ENCODE results near the gene PAQR9. TPM values are rescaled to one million over a fixed set of nuclear protein-coding genes. Genes with fewer than 3 reads are reported as not detected.

Gene PAQR9
- 0.20 TPM in 1 of 2 replicates, not detected in the other for total RNA-seq

GRCh38 chr3:142963516-142964448, at the start of gene PAQR9:
TSS of gene PAQR9 (minus strand) at chr3:142963674. CDS start at chr3:142963336, 338 bp downstream.

DNA sequence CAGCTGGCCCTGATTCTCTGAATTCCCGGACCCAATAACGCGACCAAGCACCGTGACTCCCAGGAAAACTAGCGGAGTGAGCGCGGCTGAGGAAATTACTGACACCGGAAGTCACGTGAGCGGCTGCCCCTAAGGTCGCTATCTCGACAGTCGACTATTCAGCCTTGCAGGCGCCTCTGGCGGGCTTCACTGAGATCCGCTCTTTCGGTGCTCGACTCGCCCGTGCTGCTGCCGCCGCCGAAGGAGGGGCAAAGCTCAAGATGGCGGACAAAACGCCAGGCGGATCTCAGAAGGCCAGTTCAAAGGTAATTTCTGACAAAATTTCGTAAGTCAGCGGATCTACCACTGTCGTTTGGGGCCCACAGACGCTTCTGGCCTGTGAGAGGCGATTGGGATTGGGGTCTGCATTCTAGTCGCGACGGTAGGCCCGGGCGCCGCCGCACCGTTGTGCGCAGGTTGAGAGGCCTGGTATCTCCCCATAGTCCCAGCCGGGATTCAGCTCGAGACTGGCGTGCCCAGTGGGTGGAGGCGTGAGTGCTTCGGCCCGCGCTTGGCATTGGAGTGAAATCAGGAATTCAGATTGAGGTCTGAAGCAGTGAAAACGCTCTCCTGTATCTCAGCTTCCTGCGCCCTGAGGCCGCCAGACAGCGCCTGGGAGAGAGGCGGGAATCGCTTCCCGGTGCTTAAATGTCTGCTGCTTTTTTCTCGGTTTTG, 38.1 kb upstream of the PAQR9 start, which contains the start of gene U2SURP:
U2SURP (plus strand) TSS at position 202 of the 714 bp plus-strand sequence; CDS start at position 261, 59 bp downstream.

Small RNA genes lying within 50 kb of the gene (small RNA-seq; reads per million reads assigned to genes)
- not detected for gene AC021074.2

Other genes with a start within 250 kb of the PAQR9 start
- 27.2 and 33.1 TPM in 2 replicates for gene TRPC1, start 239.6 kb downstream of the PAQR9 start, total RNA-seq
- 28.0 and 65.8 TPM in 2 replicates for gene PCOLCE2, start 74.6 kb downstream of the PAQR9 start, total RNA-seq
- 67.6 and 99.5 TPM in 2 replicates for gene U2SURP, start 37.9 kb upstream of the PAQR9 start, total RNA-seq
- 67.4 and 73.1 TPM in 2 replicates for gene CHST2, start 156.1 kb upstream of the PAQR9 start, total RNA-seq